Measurements from ENCODE around the gene GRID1. TPM values are rescaled to one million over a fixed set of nuclear protein-coding genes. Genes with fewer than 3 reads are reported as not detected.

GRID1 gene
- 10 to 100 TPM; 17.2 to 28.1 (median 23.6) TPM for total RNA-seq

DNA sequence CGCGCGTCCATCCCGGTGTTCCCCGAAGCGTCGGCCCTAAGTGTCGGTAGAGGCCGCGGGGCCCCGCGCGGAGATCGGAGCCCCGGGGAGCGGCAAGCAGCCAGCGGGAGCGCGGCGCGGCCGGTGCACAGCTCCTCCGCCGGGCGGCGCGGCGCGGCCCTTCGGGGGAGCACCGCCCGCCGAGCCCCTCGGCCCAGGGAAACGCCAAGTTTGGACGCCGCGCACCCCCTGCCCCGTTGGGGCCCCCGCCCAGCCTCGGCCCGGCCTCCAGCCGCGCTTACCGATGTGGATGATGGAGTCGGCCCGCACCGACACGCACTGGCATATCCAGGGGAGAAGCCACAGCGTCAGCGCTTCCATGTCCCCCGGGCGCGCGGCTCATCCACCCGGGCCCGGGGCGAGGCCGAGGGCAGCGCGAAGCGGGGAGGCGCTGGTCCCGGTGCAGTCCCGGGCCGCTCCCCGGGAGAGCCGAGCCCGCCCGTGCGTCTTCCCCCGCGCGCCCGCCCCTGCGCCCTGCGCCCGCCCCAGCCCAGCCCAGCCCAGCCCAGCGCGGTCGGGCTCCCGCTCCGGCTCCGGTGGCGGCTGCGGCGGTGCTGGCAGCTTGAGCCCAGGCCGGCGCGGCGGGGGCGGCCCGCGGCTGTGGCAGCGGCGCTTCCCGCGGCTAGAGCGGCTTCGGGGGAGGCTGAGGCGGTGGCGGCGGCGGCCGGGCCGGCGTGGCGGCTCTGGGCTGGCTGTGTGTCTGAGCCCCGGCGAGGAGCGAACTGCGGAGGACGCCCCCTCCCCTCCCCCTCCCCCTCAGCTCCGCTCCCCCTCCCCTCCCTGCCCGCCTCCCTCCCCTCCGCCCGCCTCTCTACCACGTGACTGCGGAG lies at the start of gene GRID1:
GRID1 (minus strand) TSS at position 763 of the 869 bp plus-strand sequence.
- DNase-seq = peak; percentile 64 to 67
- Histone ChIP-seq H3K4me3 (replicated peaks in 1 of 3) (peak within 1 kb of the TSS; percentile 48 to 65 (median 64)), H3K4me1 (peaks cover 18 to 37% of the 10 kb centered on the region in 2 donors), H3K36me3 (no peaks in the 10 kb centered on the region), H3K9me3 (no peaks in the 10 kb centered on the region), H3K27me3 (no peaks in the 10 kb centered on the region), H3K27ac (peak within 1 kb of the TSS in 1 of 3 donors; percentile 67)
- WGBS, 2 donors = no CpG with 5 or more reads among the region's 119 CpGs
- TF ChIP-seq CTCF (IDR thresholded peaks at IDR 0.05) (peak in 3 of 6 experiments; percentile 3 to 27 (median 4)), POLR2A (IDR thresholded peaks at IDR 0.05) (peak in 1 of 2 donors; percentile 53)
- intact Hi-C loops (cut with DNase I) = loop anchor here (10.0 kb wide), 1 partner anchor 371 kb away; no protein-coding TSS in a partner anchor

GRCh38 chr10:86415583-86415982 lies 49.0 kb upstream of the GRID1 start:
- Histone ChIP-seq H3K4me1 (peaks cover 0 to 3% of the 10 kb centered on the region in 2 donors), H3K9me3 (no peaks in the 10 kb centered on the region), H3K27me3 (no peaks in the 10 kb centered on the region), H3K36me3 (no peaks in the 10 kb centered on the region), H3K4me3 (replicated peaks in 1 of 3) (no peak overlapping the region), H3K27ac (no peak overlapping the region)
- 70 to 72% methylated on average over 5 of the region's 5 CpGs for WGBS, 2 donors
- TF ChIP-seq CTCF (IDR thresholded peaks at IDR 0.05) (no peak), POLR2A (IDR thresholded peaks at IDR 0.05) (no peak)
- DNase-seq = no peak
- intact Hi-C loops (cut with DNase I) = no loop called here

- intact Hi-C loops (cut with DNase I) = no loop called here
- Histone ChIP-seq H3K36me3 (no peaks in the 10 kb centered on the region), H3K4me1 (peaks cover 0 to 3% of the 10 kb centered on the region in 2 donors), H3K27me3 (no peaks in the 10 kb centered on the region), H3K9me3 (no peaks in the 10 kb centered on the region), H3K27ac (no peak overlapping the region), H3K4me3 (replicated peaks in 1 of 3) (no peak overlapping the region)
- 93 to 95% methylated on average over 3 of the region's 3 CpGs for WGBS, 2 donors
- DNase-seq = no peak
- no peak for TF ChIP-seq POLR2A (IDR thresholded peaks at IDR 0.05)
- no peak for TF ChIP-seq CTCF (IDR thresholded peaks at IDR 0.05)
Observed at GRCh38 chr10:86415116-86415515, 48.5 kb upstream of the GRID1 start.

DNA sequence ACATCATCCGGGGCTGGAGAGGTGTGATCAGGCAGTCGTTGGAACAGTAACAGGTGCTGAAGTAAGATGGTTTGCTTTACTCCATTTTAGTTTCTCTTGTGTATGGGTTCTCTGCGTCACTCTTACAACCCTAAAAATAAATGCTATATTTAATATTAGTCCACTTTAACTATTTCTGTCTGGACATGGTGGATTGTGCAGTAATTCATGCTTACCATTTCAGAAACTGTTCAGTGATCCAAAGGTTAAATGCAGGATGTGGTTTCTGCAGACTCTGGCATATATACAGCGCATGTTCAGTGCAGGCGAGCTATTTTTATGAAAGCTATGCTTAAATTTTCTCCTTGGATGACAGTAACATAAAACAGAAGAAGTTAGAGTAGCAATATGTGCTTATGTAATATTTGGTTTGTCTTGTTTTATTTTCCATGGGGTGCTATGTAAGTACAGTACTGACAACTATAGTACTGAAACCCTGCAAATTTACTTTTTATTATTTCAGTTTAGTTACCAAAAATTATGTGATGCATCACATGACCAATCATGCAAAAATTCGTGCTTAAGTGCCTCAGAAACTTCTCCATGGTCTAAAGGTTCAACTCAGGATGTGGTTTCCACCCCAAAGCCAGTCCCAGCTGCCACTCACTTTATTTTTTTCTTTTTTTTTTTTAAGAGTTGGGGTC lies 46.6 kb upstream of the GRID1 start:
- intact Hi-C loops (cut with DNase I) = no loop called here
- Histone ChIP-seq H3K4me3 (replicated peaks in 1 of 3) (no peak overlapping the region), H3K4me1 (peaks cover 0 to 3% of the 10 kb centered on the region in 2 donors), H3K9me3 (no peaks in the 10 kb centered on the region), H3K27me3 (no peaks in the 10 kb centered on the region), H3K36me3 (no peaks in the 10 kb centered on the region), H3K27ac (no peak overlapping the region)
- WGBS, 2 donors = 51 to 60% methylated on average over 6 of the region's 6 CpGs
- DNase-seq = no peak
- TF ChIP-seq CTCF (IDR thresholded peaks at IDR 0.05) = no peak
- no peak for TF ChIP-seq POLR2A (IDR thresholded peaks at IDR 0.05)

Measured in thyroid gland (tissue), 4 donors.